H1 (cell line): Measurements from ENCODE around the gene TSC22D1.

Experiments used
- CHD1 ChIP-seq: IDR thresholded peaks from 2 replicates; pipeline ENCODE4 v1.6.1; 2012; ENCODE audit warnings: low read depth, low read length, improper control_type of control experiment
- CTCF ChIP-seq, 3 experiments: IDR thresholded peaks; 1 replicate in 2 of 3; 2 replicates in 1 of 3; pipeline versions ENCODE4 v1.5.1 to v1.6.1; 2011; ENCODE audit warnings: low read length in 3 of 3, mild to moderate bottlenecking in 3 of 3, inconsistent platforms in 2 of 3, low read depth in 1 of 3, moderate library complexity in 1 of 3; ENCODE audit not compliant: insufficient read depth in 1 of 3; ENCODE audit errors: control extremely low read depth in 1 of 3
- GTF2F1 ChIP-seq: IDR thresholded peaks from 2 replicates; pipeline ENCODE4 v1.6.1; 2012; ENCODE audit warnings: low read depth, low read length, improper control_type of control experiment, borderline replicate concordance
- POLR2A ChIP-seq, 2 experiments: IDR thresholded peaks; 1 replicate in 1 of 2; 2 replicates in 1 of 2; pipeline ENCODE4 v1.6.1; 2011; ENCODE audit warnings: low read depth in 2 of 2, low read length in 2 of 2, mild to moderate bottlenecking in 2 of 2; ENCODE audit errors: control extremely low read depth in 1 of 2
- RFX5 ChIP-seq: IDR thresholded peaks from 2 replicates; pipeline ENCODE4 v1.6.1; 2011; ENCODE audit warnings: low read depth, low read length, improper control_type of control experiment, borderline replicate concordance
- SP1 ChIP-seq: IDR thresholded peaks from 2 replicates; pipeline ENCODE4 v1.6.1; 2011; ENCODE audit warnings: low read depth, low read length
- SRF ChIP-seq: IDR thresholded peaks from 2 replicates; pipeline ENCODE4 v1.6.1; 2011; ENCODE audit warnings: mild to moderate bottlenecking, low read depth, low read length, moderate library complexity
- SUZ12 ChIP-seq: fragments of 200-600 bp; sonication (generic); IDR thresholded peaks from 2 replicates; pipeline ENCODE4 v1.6.1; 2012; ENCODE audit warnings: mild to moderate bottlenecking, inconsistent platforms, low read length, moderate library complexity, mixed read lengths

- TF ChIP-seq SUZ12 = no peak
- TF ChIP-seq POLR2A (IDR thresholded peaks at IDR 0.05; ENCODE audit: control extremely low read depth in 1 of 2, low read depth in 2 of 2, low read length in 2 of 2) = no peak
- TF ChIP-seq SP1 = no peak
- TF ChIP-seq CTCF (IDR thresholded peaks at IDR 0.05; ENCODE audit: control extremely low read depth in 1 of 3, insufficient read depth in 1 of 3, low read depth in 1 of 3, low read length in 3 of 3) = no peak
- no peak for TF ChIP-seq GTF2F1
- TF ChIP-seq SRF = no peak
- no peak for TF ChIP-seq RFX5
- TF ChIP-seq CHD1 = no peak
Measured at GRCh38 chr13:44540761-44541434, 35.2 kb downstream of the TSC22D1 start.
